IPS-20b (cell line): ENCODE measurements around the gene ATP6V1G1.
A peak's percentile ranks its signal among the peaks of the same experiment; 100 is the strongest.

Experiments
- H3K27ac ChIP-seq: one replicate; pipeline ENCODE4 v1.5.1; 2013; ENCODE audit warnings: low read length
- H3K27me3 ChIP-seq: 2 replicates; pipeline ENCODE4 v1.6.1; 2013; ENCODE audit warnings: mild to moderate bottlenecking, low read length, inconsistent platforms; ENCODE audit not compliant: insufficient read depth
- H3K36me3 ChIP-seq: 2 replicates; pipeline ENCODE4 v1.6.1; 2013; ENCODE audit warnings: low read depth, mild to moderate bottlenecking, inconsistent platforms, low read length, moderate library complexity; ENCODE audit not compliant: insufficient read depth
- H3K4me1 ChIP-seq: 2 replicates; pipeline ENCODE4 v1.6.1; 2013; ENCODE audit warnings: mild to moderate bottlenecking, control low read depth, inconsistent platforms, low read length, moderate library complexity; ENCODE audit not compliant: insufficient read depth
- H3K4me3 ChIP-seq: 2 replicates; pipeline ENCODE4 v1.5.1; 2013; ENCODE audit warnings: mild to moderate bottlenecking, low read length, inconsistent platforms
- H3K9ac ChIP-seq: 2 replicates; pipeline ENCODE4 v1.6.1; 2013; ENCODE audit warnings: low read depth, mild to moderate bottlenecking, inconsistent platforms, low read length, moderate library complexity
- H3K9me3 ChIP-seq: 2 replicates; pipeline ENCODE4 v1.6.1; 2013; ENCODE audit warnings: mild to moderate bottlenecking, low read depth, low read length, inconsistent platforms; ENCODE audit not compliant: insufficient read depth

The ATP6V1G1 gene

GRCh38 chr9:114603248-114603647, 15.7 kb downstream of the ATP6V1G1 start:
- Histone ChIP-seq H3K36me3 (peaks cover 23% of the 10 kb centered on the region), H3K4me3 (no peak overlapping the region), H3K4me1 (no peaks in the 10 kb centered on the region), H3K9ac (no peak overlapping the region), H3K27me3 (no peaks in the 10 kb centered on the region), H3K27ac (no peak overlapping the region), H3K9me3 (0 out of 2 replicates have a peak, but pooled peaks cover 7% of the 10 kb centered on the region)

GRCh38 chr9:114604989-114605388, 17.4 kb downstream of the ATP6V1G1 start:
- H3K9ac ChIP-seq, result no peak overlapping the region
- 0 out of 2 replicates have a peak, but pooled peaks cover 7% of the 10 kb centered on the region for H3K9me3 ChIP-seq

GRCh38 chr9:114606068-114606467, 18.5 kb downstream of the ATP6V1G1 start:
- H3K27ac ChIP-seq, result no peak overlapping the region

More at GRCh38 chr9:114604989-114605388, 17.4 kb downstream of the ATP6V1G1 start:
- peaks cover 5% of the 10 kb centered on the region; the same call in 1 of the 2 replicates for H3K36me3 ChIP-seq
- no peaks in the 10 kb centered on the region; the same call in 1 of the 2 replicates for H3K27me3 ChIP-seq
- no peak overlapping the region for H3K27ac ChIP-seq
- H3K4me3 ChIP-seq, result no peak overlapping the region
- no peaks in the 10 kb centered on the region for H3K4me1 ChIP-seq

GRCh38 chr9:114606597-114607207, 19.1 kb downstream of the ATP6V1G1 start:
- Histone ChIP-seq H3K27ac (no peak overlapping the region), H3K36me3 (no peaks in the 10 kb centered on the region), H3K9me3 (0 out of 2 replicates have a peak, but pooled peaks cover 7% of the 10 kb centered on the region), H3K4me3 (no peak overlapping the region), H3K4me1 (no peaks in the 10 kb centered on the region; the same call in 1 of the 2 replicates), H3K27me3 (peaks cover 11% of the 10 kb centered on the region), H3K9ac (no peak overlapping the region)

More at GRCh38 chr9:114606068-114606467, 18.5 kb downstream of the ATP6V1G1 start:
- Histone ChIP-seq H3K9ac (no peak overlapping the region), H3K9me3 (0 out of 2 replicates have a peak, but pooled peaks cover 7% of the 10 kb centered on the region), H3K4me1 (no peaks in the 10 kb centered on the region), H3K36me3 (no peaks in the 10 kb centered on the region), H3K27me3 (peaks cover 10% of the 10 kb centered on the region), H3K4me3 (no peak overlapping the region)

GRCh38 chr9:114607671-114608524, 20.3 kb downstream of the ATP6V1G1 start:
- Histone ChIP-seq H3K36me3 (no peaks in the 10 kb centered on the region), H3K9me3 (no peaks in the 10 kb centered on the region), H3K27me3 (peaks cover 18% of the 10 kb centered on the region), H3K4me1 (peaks cover 12% of the 10 kb centered on the region; the same call in 1 of the 2 replicates), H3K4me3 (no peak overlapping the region), H3K27ac (no peak overlapping the region), H3K9ac (no peak overlapping the region)

- H3K4me1 ChIP-seq, result peaks cover 13% of the 10 kb centered on the region; the same call in 1 of the 2 replicates
- H3K27ac ChIP-seq, result no peak overlapping the region
- no peaks in the 10 kb centered on the region for H3K9me3 ChIP-seq
- no peak overlapping the region for H3K4me3 ChIP-seq
- peaks cover 18% of the 10 kb centered on the region for H3K27me3 ChIP-seq
- no peaks in the 10 kb centered on the region for H3K36me3 ChIP-seq
- no peak overlapping the region for H3K9ac ChIP-seq
Observed at GRCh38 chr9:114608525-114608796, 20.9 kb downstream of the ATP6V1G1 start.

- no peaks in the 10 kb centered on the region for H3K36me3 ChIP-seq
- no peaks in the 10 kb centered on the region for H3K9me3 ChIP-seq
- peaks cover 18% of the 10 kb centered on the region for H3K27me3 ChIP-seq
- peaks cover 15% of the 10 kb centered on the region; the same call in 1 of the 2 replicates for H3K4me1 ChIP-seq
- H3K4me3 ChIP-seq, result peak overlapping the region; percentile 71
- H3K9ac ChIP-seq, result peak overlapping the region; percentile 76; the same call in 1 of the 2 replicates
- no peak overlapping the region for H3K27ac ChIP-seq
Observed at GRCh38 chr9:114611516-114612271, 24.1 kb downstream of the ATP6V1G1 start.

GRCh38 chr9:114612272-114612923, 24.8 kb downstream of the ATP6V1G1 start:
- Histone ChIP-seq H3K27ac (no peak overlapping the region), H3K4me3 (peak overlapping the region; percentile 71; the same call in 1 of the 2 replicates), H3K27me3 (peaks cover 18% of the 10 kb centered on the region), H3K4me1 (peaks cover 15% of the 10 kb centered on the region; the same call in 1 of the 2 replicates), H3K9ac (peak overlapping the region; percentile 76; the same call in 1 of the 2 replicates), H3K36me3 (no peaks in the 10 kb centered on the region), H3K9me3 (no peaks in the 10 kb centered on the region)

GRCh38 chr9:114613087-114613486, 25.5 kb downstream of the ATP6V1G1 start:
- Histone ChIP-seq H3K4me3 (no peak overlapping the region), H3K27ac (no peak overlapping the region)

GRCh38 chr9:114613919-114614318, 26.4 kb downstream of the ATP6V1G1 start:
- peaks cover 15% of the 10 kb centered on the region; the same call in 1 of the 2 replicates for H3K4me1 ChIP-seq
- H3K27ac ChIP-seq, result no peak overlapping the region
- H3K27me3 ChIP-seq, result peaks cover 18% of the 10 kb centered on the region
- no peaks in the 10 kb centered on the region for H3K36me3 ChIP-seq
- H3K9me3 ChIP-seq, result no peaks in the 10 kb centered on the region
- no peak overlapping the region for H3K4me3 ChIP-seq
- H3K9ac ChIP-seq, result no peak overlapping the region

More at GRCh38 chr9:114613087-114613486, 25.5 kb downstream of the ATP6V1G1 start:
- H3K4me1 ChIP-seq, result peaks cover 15% of the 10 kb centered on the region; the same call in 1 of the 2 replicates
- no peaks in the 10 kb centered on the region for H3K9me3 ChIP-seq
- no peak overlapping the region for H3K9ac ChIP-seq
- no peaks in the 10 kb centered on the region for H3K36me3 ChIP-seq
- peaks cover 18% of the 10 kb centered on the region for H3K27me3 ChIP-seq

GRCh38 chr9:114614373-114614772, 26.8 kb downstream of the ATP6V1G1 start:
- Histone ChIP-seq H3K4me3 (no peak overlapping the region), H3K4me1 (peaks cover 15% of the 10 kb centered on the region; the same call in 1 of the 2 replicates), H3K27ac (no peak overlapping the region), H3K36me3 (no peaks in the 10 kb centered on the region), H3K27me3 (peaks cover 18% of the 10 kb centered on the region), H3K9me3 (no peaks in the 10 kb centered on the region), H3K9ac (no peak overlapping the region)
